Measurements from ENCODE around the gene RHPN2.
"Not testable (repeated sequence)": the region's sequence is repeated elsewhere in the genome, so short reads cannot be mapped to it uniquely, and the experiment has no call there.

RHPN2 gene

GRCh38 chr19:33032218-33032781 lies 32.4 kb downstream of the RHPN2 start:
- no peak for ATAC-seq
- TF ChIP-seq ZNF565 (CRISPR knock-in tag; conservative IDR thresholded peaks at IDR 0.05; ENCODE audit: low read depth): no peak
- no peak for TF ChIP-seq ESRRG (CRISPR knock-in tag; IDR thresholded peaks at IDR 0.05)
- TF ChIP-seq POU6F1 (CRISPR knock-in tag; IDR thresholded peaks at IDR 0.05; ENCODE audit: borderline replicate concordance, low read depth): no peak
- TF ChIP-seq CSDC2 (CRISPR knock-in tag; IDR thresholded peaks at IDR 0.05): no peak
- no peak for TF ChIP-seq BACH2 (CRISPR knock-in tag; IDR thresholded peaks at IDR 0.05; ENCODE audit: borderline replicate concordance)
- TF ChIP-seq OSR1 (CRISPR knock-in tag; IDR thresholded peaks at IDR 0.05): no peak
- no peak for TF ChIP-seq ZFP3 (CRISPR knock-in tag; IDR thresholded peaks at IDR 0.05)
- no peak for TF ChIP-seq CSRNP3 (CRISPR knock-in tag; IDR thresholded peaks at IDR 0.05)
- no peak for TF ChIP-seq ZC3H10 (CRISPR knock-in tag; IDR thresholded peaks at IDR 0.05)
- no peak for TF ChIP-seq TCF4 (CRISPR knock-in tag; IDR thresholded peaks at IDR 0.05; ENCODE audit: borderline replicate concordance)
- TF ChIP-seq PATZ1 (CRISPR knock-in tag; IDR thresholded peaks at IDR 0.05; ENCODE audit: borderline replicate concordance): no peak
- TF ChIP-seq PPARA (CRISPR knock-in tag; IDR thresholded peaks at IDR 0.05; ENCODE audit: borderline replicate concordance): no peak
- no peak for TF ChIP-seq ISL1 (CRISPR knock-in tag; IDR thresholded peaks at IDR 0.05)
- TF ChIP-seq RARB (CRISPR knock-in tag; IDR thresholded peaks at IDR 0.05): no peak

GRCh38 chr19:33029746-33030303 lies 34.9 kb downstream of the RHPN2 start:
- TF ChIP-seq BACH2 (CRISPR knock-in tag; IDR thresholded peaks at IDR 0.05; ENCODE audit: borderline replicate concordance) (no peak), ISL1 (CRISPR knock-in tag; IDR thresholded peaks at IDR 0.05) (no peak), GLIS3 (CRISPR knock-in tag; IDR thresholded peaks at IDR 0.05) (no peak), ZC3H10 (CRISPR knock-in tag; IDR thresholded peaks at IDR 0.05) (no peak), ZNF565 (CRISPR knock-in tag; conservative IDR thresholded peaks at IDR 0.05; ENCODE audit: low read depth) (no peak), ZNF70 (CRISPR knock-in tag; IDR thresholded peaks at IDR 0.05) (no peak), TOX (CRISPR knock-in tag; IDR thresholded peaks at IDR 0.05; ENCODE audit: borderline replicate concordance) (no peak), ARNTL (CRISPR knock-in tag; IDR thresholded peaks at IDR 0.05; ENCODE audit: borderline replicate concordance, low read depth) (no peak), TCF4 (CRISPR knock-in tag; IDR thresholded peaks at IDR 0.05; ENCODE audit: borderline replicate concordance) (no peak), RARB (CRISPR knock-in tag; IDR thresholded peaks at IDR 0.05) (no peak), TSHZ2 (CRISPR knock-in tag; IDR thresholded peaks at IDR 0.05) (no peak), ZNF8 (CRISPR knock-in tag; IDR thresholded peaks at IDR 0.05) (no peak)
- no peak for ATAC-seq

GRCh38 chr19:33026602-33027001 lies 38.1 kb downstream of the RHPN2 start:
- ATAC-seq: not testable (repeated sequence)

- ATAC-seq: not testable (repeated sequence)
Observed at GRCh38 chr19:33025468-33026238, 39.0 kb downstream of the RHPN2 start.

Measured in SK-N-SH treated with all-trans-retinoic acid at 6 μM for 48 hours (cell line).